ENCODE data around the gene CFB.
"Not testable (repeated sequence)": the region's sequence is repeated elsewhere in the genome, so short reads cannot be mapped to it uniquely, and the experiment has no call there.

The CFB gene

GRCh38 chr6:31994421-31994820 is 48.5 kb downstream of the CFB start:
- H3K4me1 ChIP-seq (ENCODE audit: control insufficient read depth, insufficient read depth, low read length); H3K27ac ChIP-seq (ENCODE audit: low read length); H3K27me3 ChIP-seq (ENCODE audit: control insufficient read depth, insufficient read depth, low read length); DNase-seq (ENCODE audit: low read depth, low spot score); H3K9me3 ChIP-seq (ENCODE audit: control insufficient read depth, insufficient read depth, low read length); H3K4me3 ChIP-seq (ENCODE audit: low read length); H3K36me3 ChIP-seq (ENCODE audit: control insufficient read depth, insufficient read depth, low read length): not testable (repeated sequence)
- WGBS (ENCODE audit: insufficient coverage, insufficient read length) = no CpG with 5 or more reads among the region's 14 CpGs

- not testable (repeated sequence) for H3K36me3 ChIP-seq (ENCODE audit: control insufficient read depth, insufficient read depth, low read length); DNase-seq (ENCODE audit: low read depth, low spot score); H3K9me3 ChIP-seq (ENCODE audit: control insufficient read depth, insufficient read depth, low read length); H3K27ac ChIP-seq (ENCODE audit: low read length); H3K4me3 ChIP-seq (ENCODE audit: low read length); H3K27me3 ChIP-seq (ENCODE audit: control insufficient read depth, insufficient read depth, low read length); H3K4me1 ChIP-seq (ENCODE audit: control insufficient read depth, insufficient read depth, low read length)
- no CpG with 5 or more reads among the region's 6 CpGs for whole genome bisulfite sequencing (ENCODE audit: insufficient coverage, insufficient read length)
Observed at GRCh38 chr6:31996385-31996784, 50.5 kb downstream of the CFB start.
